HEK293 (cell line): Measurements from ENCODE around the gene RPL23.

Source experiments
- BCL11A ChIP-seq: fragments of 450-650 bp; formaldehyde crosslinking; IDR thresholded peaks from 2 replicates; pipeline ENCODE4 v1.5.1; 2016; ENCODE audit warnings: low read depth, missing biosample characterization, missing genetic modification characterization
- GLIS1 ChIP-seq: fragments of 450-650 bp; formaldehyde crosslinking; IDR thresholded peaks from 2 replicates; pipeline ENCODE4 v1.5.1; 2016; ENCODE audit warnings: missing biosample characterization, missing genetic modification characterization
- GLIS2 ChIP-seq: fragments of 450-650 bp; formaldehyde crosslinking; IDR thresholded peaks from 2 replicates; pipeline ENCODE4 v1.5.1; 2016; ENCODE audit warnings: missing biosample characterization, missing genetic modification characterization
- KLF10 ChIP-seq: fragments of 450-650 bp; IDR thresholded peaks from 2 replicates; pipeline ENCODE4 v1.5.1; 2018; ENCODE audit warnings: missing biosample characterization, mild to moderate bottlenecking, missing genetic modification characterization
- PBX3 ChIP-seq: sonication (generic); formaldehyde crosslinking; IDR thresholded peaks from 2 replicates; pipeline ENCODE4 v1.8.1; 2022; ENCODE audit warnings: mild to moderate bottlenecking, moderate library complexity, missing genetic modification reagents
- YY2 ChIP-seq: fragments of 450-650 bp; formaldehyde crosslinking; IDR thresholded peaks from 2 replicates; pipeline ENCODE4 v1.5.1; 2016; ENCODE audit warnings: missing biosample characterization, missing genetic modification characterization
- ZBTB1 ChIP-seq: fragments of 450-650 bp; formaldehyde crosslinking; IDR thresholded peaks from 2 replicates; pipeline ENCODE4 v1.5.1; 2016; ENCODE audit warnings: missing biosample characterization, missing genetic modification characterization
- ZBTB11 ChIP-seq: fragments of 450-650 bp; formaldehyde crosslinking; conservative IDR thresholded peaks from 2 replicates; pipeline ENCODE4 v1.5.1; 2016; ENCODE audit warnings: low read depth, missing biosample characterization, missing genetic modification characterization
- ZBTB44 ChIP-seq: fragments of 450-650 bp; IDR thresholded peaks from 2 replicates; pipeline ENCODE4 v1.5.1; 2018; ENCODE audit warnings: missing biosample characterization, mild to moderate bottlenecking, missing genetic modification characterization
- ZBTB48 ChIP-seq: fragments of 450-650 bp; formaldehyde crosslinking; IDR thresholded peaks from 2 replicates; pipeline ENCODE4 v1.5.1; 2016; ENCODE audit warnings: missing biosample characterization, missing genetic modification characterization
- ZBTB49 ChIP-seq: fragments of 450-650 bp; formaldehyde crosslinking; IDR thresholded peaks from 2 replicates; pipeline ENCODE4 v1.5.1; 2016; ENCODE audit warnings: missing biosample characterization, missing genetic modification characterization, low read depth
- ZBTB8A ChIP-seq: fragments of 450-650 bp; formaldehyde crosslinking; IDR thresholded peaks from 2 replicates; pipeline ENCODE4 v1.5.1; 2016; ENCODE audit warnings: missing biosample characterization, missing genetic modification characterization
- ZNF148 ChIP-seq: fragments of 450-650 bp; formaldehyde crosslinking; IDR thresholded peaks from 2 replicates; pipeline ENCODE4 v1.5.0; 2017; ENCODE audit warnings: missing biosample characterization, missing genetic modification characterization, borderline replicate concordance
- ZNF16 ChIP-seq: fragments of 450-650 bp; formaldehyde crosslinking; IDR thresholded peaks from 2 replicates; pipeline ENCODE4 v1.5.1; 2016; ENCODE audit warnings: low read depth, missing biosample characterization, missing genetic modification characterization
- ZNF24 ChIP-seq: fragments of 450-650 bp; formaldehyde crosslinking; IDR thresholded peaks from 2 replicates; pipeline ENCODE4 v1.5.1; 2016; ENCODE audit warnings: missing biosample characterization, missing genetic modification characterization
- ZNF350 ChIP-seq: fragments of 450-650 bp; formaldehyde crosslinking; IDR thresholded peaks from 2 replicates; pipeline ENCODE4 v1.5.0; 2017; ENCODE audit warnings: missing biosample characterization, mild to moderate bottlenecking, missing genetic modification characterization
- ZNF366 ChIP-seq: fragments of 450-650 bp; formaldehyde crosslinking; conservative IDR thresholded peaks from 2 replicates; pipeline ENCODE4 v1.5.1; 2016; ENCODE audit warnings: missing biosample characterization, missing genetic modification characterization
- ZNF423 ChIP-seq: fragments of 450-650 bp; formaldehyde crosslinking; IDR thresholded peaks from 2 replicates; pipeline ENCODE4 v1.5.1; 2016; ENCODE audit warnings: missing biosample characterization, missing genetic modification characterization
- ZNF426 ChIP-seq: fragments of 450-650 bp; formaldehyde crosslinking; IDR thresholded peaks from 2 replicates; pipeline ENCODE4 v1.5.1; 2017; ENCODE audit warnings: missing biosample characterization, missing genetic modification characterization, mild to moderate bottlenecking, inconsistent platforms, moderate library complexity
- ZNF449 ChIP-seq: fragments of 450-650 bp; formaldehyde crosslinking; IDR thresholded peaks from 2 replicates; pipeline ENCODE4 v1.5.1; 2017; ENCODE audit warnings: missing biosample characterization, mild to moderate bottlenecking, missing genetic modification characterization, moderate library complexity
- ZNF529 ChIP-seq: fragments of 450-650 bp; formaldehyde crosslinking; IDR thresholded peaks from 2 replicates; pipeline ENCODE4 v1.5.1; 2017; ENCODE audit warnings: missing genetic modification characterization, missing biosample characterization; ENCODE audit not compliant: insufficient replicate concordance
- ZNF544 ChIP-seq: fragments of 450-650 bp; formaldehyde crosslinking; IDR thresholded peaks from 2 replicates; pipeline ENCODE4 v1.5.0; 2017; ENCODE audit warnings: missing biosample characterization, missing genetic modification characterization
- ZNF560 ChIP-seq: fragments of 450-650 bp; formaldehyde crosslinking; IDR thresholded peaks from 2 replicates; pipeline ENCODE4 v1.5.1; 2017; ENCODE audit warnings: missing biosample characterization, missing genetic modification characterization, borderline replicate concordance
- ZNF624 ChIP-seq: fragments of 450-650 bp; formaldehyde crosslinking; IDR thresholded peaks from 2 replicates; pipeline ENCODE4 v1.5.1; 2017; ENCODE audit warnings: missing biosample characterization, missing genetic modification characterization
- ZNF626 ChIP-seq: fragments of 450-650 bp; sonication (Bioruptor Pico); formaldehyde crosslinking; IDR thresholded peaks from 2 replicates; pipeline ENCODE4 v1.5.1; 2018; ENCODE audit warnings: missing biosample characterization, missing genetic modification characterization, inconsistent platforms
- ZNF664 ChIP-seq: fragments of 450-650 bp; formaldehyde crosslinking; IDR thresholded peaks from 2 replicates; pipeline ENCODE4 v1.5.1; 2016; ENCODE audit warnings: missing biosample characterization, missing genetic modification characterization
- ZNF707 ChIP-seq: fragments of 450-650 bp; formaldehyde crosslinking; IDR thresholded peaks from 2 replicates; pipeline ENCODE4 v1.5.1; 2016; ENCODE audit warnings: missing biosample characterization, missing genetic modification characterization
- ZSCAN30 ChIP-seq: fragments of 450-650 bp; IDR thresholded peaks from 2 replicates; pipeline ENCODE4 v1.5.1; 2018; ENCODE audit warnings: missing biosample characterization, mild to moderate bottlenecking, missing genetic modification characterization, moderate library complexity

The RPL23 gene

GRCh38 chr17:38881600-38882191, 28.2 kb upstream of the RPL23 start (continued):
- peak; percentile 71 for TF ChIP-seq GLIS1 (tag by site-specific recombination)
- TF ChIP-seq PBX3 (CRISPR knock-in tag): no peak
- TF ChIP-seq ZBTB11 (tag by site-specific recombination): no peak
- TF ChIP-seq ZNF707 (tag by site-specific recombination): no peak
- TF ChIP-seq ZNF366 (tag by site-specific recombination): no peak
- no peak for TF ChIP-seq ZNF24 (tag by site-specific recombination)
- TF ChIP-seq GLIS2: peak; percentile 48; the same call in 1 of the 2 replicates
- TF ChIP-seq ZBTB49 (tag by site-specific recombination): no peak
- no peak for TF ChIP-seq ZNF560 (tag by site-specific recombination)
- TF ChIP-seq ZNF423 (tag by site-specific recombination): no peak
- TF ChIP-seq ZNF350 (tag by site-specific recombination): no peak; the same call in 1 of the 2 replicates
- TF ChIP-seq ZNF449 (tag by site-specific recombination): peak; percentile 48; the same call in 1 of the 2 replicates
- no peak for TF ChIP-seq ZBTB48 (tag by site-specific recombination)
- no peak for TF ChIP-seq BCL11A
- no peak for TF ChIP-seq ZBTB1 (tag by site-specific recombination)
- TF ChIP-seq ZNF16 (tag by site-specific recombination): no peak
- TF ChIP-seq ZNF148: no peak
- no peak for TF ChIP-seq ZNF529 (tag by site-specific recombination)
- TF ChIP-seq ZNF664 (tag by site-specific recombination): no peak
- no peak for TF ChIP-seq ZNF426 (tag by site-specific recombination)
- TF ChIP-seq ZSCAN30 (tag by site-specific recombination): 0 out of 2 replicates have a peak, but pooled peaks have one; percentile 75
- TF ChIP-seq ZNF544 (tag by site-specific recombination): peak; percentile 96
- peak; percentile 94 for TF ChIP-seq ZBTB44 (tag by site-specific recombination)
- TF ChIP-seq ZBTB8A (tag by site-specific recombination): 0 out of 2 replicates have a peak, but pooled peaks have one; percentile 33
- no peak for TF ChIP-seq ZNF626 (tag by site-specific recombination)
- peak; percentile 95 for TF ChIP-seq ZNF624
- no peak for TF ChIP-seq YY2 (tag by site-specific recombination)
- TF ChIP-seq KLF10 (tag by site-specific recombination): peak; percentile 52; the same call in 1 of the 2 replicates
